ENCODE measurements around the gene RAPGEF1. TPM values are rescaled to one million over a fixed set of nuclear protein-coding genes. Genes with fewer than 3 reads are reported as not detected.
"Not testable (repeated sequence)": the region's sequence is repeated elsewhere in the genome, so short reads cannot be mapped to it uniquely, and the experiment has no call there.

Gene RAPGEF1
- total RNA-seq, 1 experiment from 2014 or later: 9.7 TPM

DNA sequence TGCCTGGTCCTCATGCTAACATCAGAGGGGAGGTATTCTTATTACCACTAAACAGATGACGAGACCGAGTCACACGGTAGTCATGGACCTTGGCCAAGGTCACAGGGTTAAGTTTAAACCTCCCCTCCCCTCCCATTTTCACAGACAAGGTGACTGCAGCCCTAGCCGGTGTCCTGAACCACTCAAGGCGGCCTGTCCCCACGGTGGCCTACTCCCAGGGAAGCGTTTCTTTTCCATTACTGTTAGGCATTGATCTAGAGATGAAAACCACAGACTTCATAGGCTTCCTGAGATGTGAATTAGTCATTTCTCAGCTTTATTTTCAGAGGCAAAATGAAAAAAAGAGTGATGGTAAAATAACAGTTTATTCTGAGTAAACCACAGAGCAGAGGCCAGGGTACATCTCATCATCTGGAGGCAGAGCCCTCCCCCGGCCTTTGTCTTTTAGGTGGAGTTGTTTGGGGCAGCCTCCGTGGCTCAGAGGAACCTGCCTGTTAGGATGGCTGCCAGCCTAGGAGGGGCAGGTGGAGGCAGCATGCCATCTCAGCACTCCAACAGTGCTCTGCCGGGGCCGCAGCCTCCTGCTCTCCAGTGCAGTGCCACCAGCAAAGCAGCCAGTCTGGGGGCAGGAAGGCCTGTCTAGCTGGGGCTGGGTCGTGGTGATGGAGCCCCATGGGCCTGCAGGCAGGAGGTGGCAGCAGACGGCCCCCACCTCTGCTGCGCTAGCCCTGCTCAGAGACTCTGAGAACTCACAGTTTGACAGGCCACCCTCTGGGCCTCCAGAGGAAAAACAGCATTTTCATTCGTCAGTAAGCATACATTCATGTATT lies 71.2 kb downstream of the RAPGEF1 start:
- peak; percentile 73 for DNase-seq (ENCODE audit: low spot score)

DNA sequence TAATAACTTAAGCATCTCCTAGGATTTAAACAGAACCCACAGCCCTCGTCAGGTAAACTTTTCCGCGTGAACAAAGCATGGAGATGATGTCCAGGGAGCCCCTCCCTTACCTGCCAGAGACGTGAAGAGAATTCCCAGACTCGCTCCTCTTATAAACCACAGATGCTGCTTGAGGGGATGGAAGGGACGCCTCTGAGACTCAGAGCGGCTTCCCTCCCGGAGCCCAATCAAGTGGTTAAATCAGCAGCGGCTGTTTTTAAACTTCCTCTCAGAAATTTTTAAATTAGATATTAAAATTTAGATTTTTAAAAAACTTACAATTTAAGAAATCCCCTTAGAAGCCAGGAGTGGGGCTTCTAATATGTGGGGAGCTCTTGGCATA lies 71.8 kb downstream of the RAPGEF1 start:
- no peak for DNase-seq (ENCODE audit: low spot score)

DNA sequence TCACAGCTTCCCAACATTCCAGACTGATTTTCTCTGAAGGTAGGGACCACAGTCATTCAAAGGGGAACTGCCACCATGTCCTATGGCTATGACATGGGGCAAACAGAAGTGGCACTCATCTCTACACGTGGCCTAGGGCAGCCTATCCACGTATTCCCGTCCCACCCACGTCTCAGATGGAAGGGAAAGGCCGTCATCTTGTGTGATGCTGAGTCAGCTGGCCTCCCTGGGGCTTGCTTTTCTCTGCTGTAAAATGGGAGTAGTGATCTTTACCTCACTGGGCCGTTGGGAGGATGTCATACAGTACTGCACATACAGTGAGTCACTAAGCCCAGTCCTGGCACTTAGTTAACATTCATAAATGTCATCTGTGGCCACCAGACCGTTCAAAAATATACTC lies 72.3 kb downstream of the RAPGEF1 start:
- no peak for DNase-seq (ENCODE audit: low spot score)

DNA sequence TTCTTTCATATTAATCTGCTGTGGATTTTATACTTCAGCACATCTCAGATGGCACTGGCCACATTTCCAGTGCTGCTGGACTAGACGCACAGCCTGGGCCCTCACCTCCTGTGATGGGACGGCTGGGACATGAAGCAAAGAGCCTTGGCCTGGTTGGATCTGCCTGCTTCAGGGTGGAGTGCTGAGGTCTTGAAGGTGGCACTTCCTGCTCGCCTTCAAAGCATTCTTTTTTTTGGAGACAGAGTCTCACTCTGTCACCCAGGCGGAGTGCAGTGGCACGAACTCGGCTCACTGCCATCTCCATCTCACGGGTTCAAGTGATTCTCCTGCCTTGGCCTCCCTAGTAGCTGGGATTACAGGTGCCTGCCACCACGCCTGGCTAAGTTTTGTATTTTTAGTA lies 73.1 kb downstream of the RAPGEF1 start:
- no peak for DNase-seq (ENCODE audit: low spot score)

DNA sequence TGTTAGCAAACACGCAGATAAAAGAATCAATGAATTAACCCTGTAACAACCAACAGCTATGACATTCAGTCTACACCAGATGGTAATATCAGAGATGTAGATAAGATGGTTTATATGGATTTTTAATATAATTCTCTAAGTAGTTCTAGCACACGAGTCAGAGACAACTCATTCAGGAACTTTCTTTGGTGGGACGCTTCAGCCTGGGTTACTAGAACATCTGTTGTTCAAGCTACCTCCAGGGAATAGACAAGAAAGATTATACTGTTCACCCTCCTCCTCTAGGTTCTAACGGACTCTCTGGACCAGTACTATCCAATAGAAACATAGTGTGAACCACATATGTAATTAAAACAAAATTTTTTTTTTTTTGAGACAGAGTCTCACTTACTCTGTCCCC lies 73.8 kb downstream of the RAPGEF1 start:
- DNase-seq (ENCODE audit: low spot score): no peak

DNA sequence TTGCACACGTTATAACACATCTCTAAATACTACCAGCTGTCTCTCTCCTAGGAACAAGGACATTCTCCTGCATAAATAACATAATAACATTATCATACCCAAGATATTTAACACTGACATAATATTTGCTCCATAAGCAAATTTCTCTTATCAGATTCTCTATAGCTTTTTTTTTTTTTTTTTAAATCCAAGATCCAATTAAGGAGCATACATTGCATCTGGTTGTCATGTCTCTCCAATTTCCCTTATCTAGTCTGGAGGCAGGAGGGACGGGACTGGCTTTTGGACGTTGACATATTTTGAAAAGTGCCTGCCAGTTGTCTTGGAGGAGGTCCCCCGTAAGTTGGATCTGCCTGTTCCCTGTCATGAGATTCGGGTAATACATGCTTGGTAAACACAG lies 76.6 kb downstream of the RAPGEF1 start:
- DNase-seq (ENCODE audit: low spot score): no peak

DNA sequence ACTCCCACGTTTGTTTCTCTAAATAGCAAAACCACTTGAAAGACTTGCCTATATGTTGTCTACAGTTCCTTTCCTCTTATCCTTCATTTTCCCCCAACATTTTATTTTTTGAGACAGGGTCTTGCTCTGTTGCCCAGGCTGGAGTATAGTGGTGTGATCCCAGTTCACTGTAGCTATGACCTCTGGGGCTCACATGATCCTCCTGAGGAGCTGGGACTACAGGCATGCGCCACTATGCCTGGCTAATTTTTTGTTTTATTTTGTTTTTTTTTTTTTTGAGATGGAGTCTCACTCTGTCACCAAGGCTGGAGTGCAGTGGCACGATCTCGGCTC lies 77.6 kb downstream of the RAPGEF1 start:
- not testable (repeated sequence) for DNase-seq (ENCODE audit: low spot score)

DNA sequence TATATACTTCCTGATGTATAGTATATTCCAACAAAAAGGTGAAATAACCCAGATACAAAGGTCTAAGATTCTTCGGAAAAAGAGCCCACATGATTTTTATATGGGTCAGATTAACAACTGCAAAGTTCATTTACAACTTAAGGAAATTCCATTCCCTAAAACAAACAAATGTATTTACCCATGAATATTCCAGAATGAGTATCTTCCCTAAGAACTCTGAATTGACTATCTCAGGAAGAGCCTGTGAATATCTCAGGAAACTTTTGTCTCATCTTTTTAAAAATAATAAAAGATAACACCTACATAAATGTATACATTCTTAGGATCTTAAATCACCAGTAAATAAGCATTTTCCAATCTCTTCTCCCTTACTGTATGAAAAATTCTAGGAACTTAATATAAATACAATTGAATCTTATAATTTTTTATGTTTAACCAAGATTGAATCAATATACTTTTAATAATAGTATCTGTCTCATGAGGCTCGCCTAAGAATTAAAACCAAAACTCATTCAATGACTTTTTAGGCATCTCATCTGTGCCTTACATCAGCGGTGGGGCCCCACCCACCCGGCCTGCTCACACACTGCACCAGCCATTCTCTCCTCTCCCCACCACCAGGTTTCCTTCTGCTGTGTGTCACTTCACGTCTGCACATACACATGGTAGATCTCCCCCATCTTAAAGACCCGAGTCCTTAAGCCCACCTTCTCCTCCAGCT lies 78.1 kb downstream of the RAPGEF1 start:
- no peak for DNase-seq (ENCODE audit: low spot score)

DNA sequence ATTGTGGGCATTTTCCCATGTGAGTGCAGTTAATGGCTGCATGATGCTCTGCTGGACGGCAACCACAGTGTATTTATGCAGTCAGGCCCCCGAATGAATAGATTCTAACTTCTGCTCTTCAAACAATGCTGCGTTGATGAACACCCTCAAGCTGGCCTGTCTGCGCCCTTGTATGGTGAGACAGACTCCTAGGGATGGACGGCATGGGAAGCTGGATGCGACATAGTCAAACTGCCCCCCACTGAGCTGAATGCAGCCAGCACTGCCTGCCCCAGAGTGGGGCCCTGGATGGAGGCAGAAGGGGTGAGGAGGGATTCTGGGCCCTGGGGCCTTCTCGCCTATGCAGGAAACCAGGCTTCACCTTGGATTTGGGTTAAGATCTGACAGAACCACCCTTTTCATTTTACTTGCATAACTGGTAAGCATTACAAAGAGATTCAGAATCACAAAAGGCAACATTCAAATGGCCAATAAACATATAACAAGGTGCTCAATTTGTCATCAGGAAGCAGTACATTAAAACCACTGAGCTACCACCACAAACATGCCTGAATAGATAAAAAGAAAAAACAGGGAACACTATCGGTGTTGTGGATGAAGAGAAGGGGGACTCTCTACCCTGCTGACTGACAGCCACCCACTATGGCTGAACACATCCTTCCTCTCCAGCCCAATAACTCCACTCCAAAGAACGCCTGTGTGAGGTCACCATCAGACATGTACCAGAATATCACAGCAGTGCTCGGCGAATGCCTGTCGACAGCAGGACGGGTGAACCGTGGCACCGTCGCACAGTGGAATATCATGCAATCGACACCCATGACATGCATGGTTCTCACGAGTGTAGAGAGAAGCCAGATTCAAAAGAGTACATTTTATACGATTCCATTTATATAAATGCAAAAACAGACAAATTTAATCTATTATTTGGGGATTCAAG lies 79.1 kb downstream of the RAPGEF1 start:
- DNase-seq (ENCODE audit: low spot score): no peak

DNA sequence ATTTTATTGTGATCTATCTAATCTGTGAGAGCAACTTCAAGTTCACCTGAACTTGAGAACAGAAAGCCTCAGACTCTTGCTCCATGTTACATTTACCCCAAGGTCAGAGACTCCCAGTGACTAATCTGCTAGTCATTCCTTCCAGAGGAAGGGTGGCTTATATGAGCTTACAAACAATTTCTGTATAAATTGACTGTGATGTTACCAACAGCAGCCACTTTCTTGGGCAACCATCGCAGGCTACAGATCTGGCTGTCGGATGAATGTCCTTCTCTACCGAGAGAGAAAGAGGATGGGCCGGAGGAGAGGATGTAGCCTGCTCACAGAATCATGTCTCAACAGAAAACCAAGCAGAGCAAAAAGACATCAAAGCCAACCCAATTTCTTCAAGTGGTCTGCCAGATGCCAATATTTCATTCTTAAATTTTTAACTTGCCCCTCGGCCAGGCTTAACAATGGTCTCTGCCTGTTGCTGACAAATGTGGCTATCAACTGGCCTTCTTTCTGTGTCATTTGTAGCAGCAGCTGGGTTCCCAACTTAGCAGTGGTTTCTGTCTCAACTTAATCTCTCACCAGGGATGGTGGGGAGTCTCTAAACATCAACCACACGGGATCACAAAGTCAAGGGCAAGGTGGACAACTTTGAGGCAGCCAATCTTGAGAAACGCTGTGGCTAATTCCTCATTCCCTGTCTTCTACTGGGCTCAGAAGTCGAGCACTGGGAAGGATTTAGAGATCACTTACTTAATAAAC lies 81.3 kb downstream of the RAPGEF1 start:
- peak; percentile 77 for DNase-seq (ENCODE audit: low spot score)

DNA sequence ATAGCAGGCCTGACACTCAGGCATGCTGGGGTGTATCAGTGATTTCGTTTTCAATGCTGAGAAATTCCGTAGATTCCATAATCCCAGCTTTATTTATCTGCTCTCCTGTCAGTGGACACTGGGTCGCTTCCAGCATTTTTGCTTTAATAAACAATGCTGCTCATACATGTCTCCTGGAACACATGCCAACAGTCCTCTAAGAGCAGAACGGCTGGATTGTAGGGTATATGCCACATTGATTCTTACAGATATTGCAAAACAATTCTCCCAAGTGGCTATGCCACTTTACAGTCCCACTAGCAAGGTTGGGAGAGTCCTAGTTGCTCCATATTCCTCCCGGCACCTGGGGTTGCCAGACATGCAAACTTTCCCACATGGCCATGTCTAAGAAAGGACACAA lies 81.9 kb downstream of the RAPGEF1 start:
- peak; percentile 26 for DNase-seq (ENCODE audit: low spot score)

DNA sequence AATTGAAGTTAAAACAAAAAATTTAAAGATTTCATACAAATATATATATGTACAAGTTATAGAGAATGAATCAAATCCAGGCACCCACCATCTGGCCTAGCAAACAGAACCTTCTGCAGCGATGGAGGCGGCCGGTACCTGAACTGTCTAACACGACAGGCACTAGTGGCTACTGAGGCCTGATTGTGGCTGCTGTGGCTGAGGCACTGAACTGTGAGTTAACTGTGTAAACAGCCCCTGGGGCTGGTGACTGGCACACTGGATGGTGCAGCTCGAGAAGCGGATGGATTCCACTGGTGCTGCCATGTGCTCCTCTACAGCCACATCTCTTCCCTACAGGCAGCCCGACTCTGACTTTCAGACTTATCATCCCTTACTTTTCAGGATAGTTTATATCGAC lies 82.4 kb downstream of the RAPGEF1 start:
- peak; percentile 21 for DNase-seq (ENCODE audit: low spot score)

DNA sequence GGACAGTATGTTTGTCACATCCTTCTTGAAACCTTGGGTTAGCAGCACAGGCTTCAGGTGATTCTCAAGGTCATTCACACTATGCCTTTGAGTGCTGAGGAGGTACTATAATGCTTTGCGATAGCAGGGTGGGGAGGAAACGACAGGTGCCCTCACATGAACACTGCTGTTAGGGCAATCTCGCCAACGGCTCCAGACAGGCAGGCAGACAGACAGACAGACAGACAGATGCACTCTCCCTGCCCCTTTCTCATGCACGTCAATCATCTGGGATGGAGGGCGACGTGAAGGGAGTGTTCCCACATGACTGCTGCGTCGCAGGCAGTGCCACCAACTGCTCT lies 82.9 kb downstream of the RAPGEF1 start:
- DNase-seq (ENCODE audit: low spot score): no peak

DNA sequence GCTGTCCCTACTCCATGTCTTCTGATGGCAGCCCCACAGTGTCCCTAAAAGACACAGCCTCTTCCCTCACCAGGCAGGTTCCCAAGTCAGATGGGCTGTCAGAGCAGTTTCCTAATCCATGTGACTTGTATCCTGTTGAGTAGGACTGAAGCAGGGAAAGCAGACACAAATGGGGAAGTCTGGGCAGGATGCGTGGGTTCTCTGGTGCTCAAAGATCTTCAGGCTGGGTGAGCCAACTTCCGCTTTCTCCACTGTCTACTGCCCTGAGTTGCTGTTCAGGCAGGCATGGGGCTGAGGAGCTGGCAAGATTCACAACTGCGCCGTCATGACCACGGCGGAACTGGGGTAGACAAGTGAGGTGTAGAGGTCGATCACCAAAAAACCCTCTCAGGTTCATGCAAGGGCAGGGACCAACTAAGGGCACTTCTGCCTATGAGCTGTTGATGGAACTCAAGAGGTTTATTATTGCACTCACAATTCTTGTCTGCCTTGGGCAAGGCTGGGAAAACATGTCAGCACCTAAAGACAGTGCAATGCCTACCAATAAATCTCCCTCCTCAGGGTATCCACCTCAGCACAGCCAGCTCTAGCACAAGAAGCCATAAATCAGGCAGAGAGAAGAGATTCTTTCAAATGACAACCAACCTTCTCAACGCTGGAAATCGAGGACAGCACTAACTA lies 83.4 kb downstream of the RAPGEF1 start:
- DNase-seq (ENCODE audit: low spot score): no peak

DNA sequence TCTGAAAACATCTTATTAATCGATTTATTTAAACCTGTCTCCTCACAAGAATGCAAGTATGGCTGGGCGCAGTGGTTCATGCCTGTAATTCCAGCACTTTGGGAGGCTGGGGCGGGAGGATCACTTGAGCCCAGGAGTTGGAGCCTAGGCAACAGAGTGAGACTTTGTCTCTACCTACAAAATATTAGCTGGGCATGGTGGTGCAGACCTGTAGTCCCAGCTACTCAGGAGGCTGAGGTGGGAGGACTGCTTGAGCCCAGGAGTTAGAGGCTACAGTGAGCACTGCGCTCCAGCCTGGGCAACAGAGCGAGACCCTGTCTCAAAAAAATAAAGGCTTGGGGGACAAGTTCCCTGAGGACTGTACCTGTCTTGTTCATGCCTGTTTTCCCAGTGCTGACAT lies 85.5 kb downstream of the RAPGEF1 start:
- not testable (repeated sequence) for DNase-seq (ENCODE audit: low spot score)

DNA sequence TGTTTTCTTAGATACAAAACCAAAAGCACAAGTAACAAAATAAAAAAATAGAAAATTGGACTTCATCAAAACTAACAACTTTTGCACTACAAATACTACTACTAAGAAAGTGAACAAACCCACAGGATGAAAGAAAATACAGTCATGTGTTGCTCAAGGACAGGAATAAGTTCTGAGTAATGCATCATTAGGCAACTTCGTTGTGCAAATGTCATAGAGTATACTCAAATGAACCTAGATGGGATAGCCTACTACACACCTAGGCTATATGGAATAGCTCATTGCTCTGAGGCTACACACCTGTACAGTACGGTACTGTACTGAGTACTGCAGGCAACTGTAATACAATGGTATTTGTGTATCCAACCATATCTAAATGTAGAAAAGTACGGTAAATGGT lies 88.3 kb downstream of the RAPGEF1 start:
- no peak for DNase-seq (ENCODE audit: low spot score)

DNA sequence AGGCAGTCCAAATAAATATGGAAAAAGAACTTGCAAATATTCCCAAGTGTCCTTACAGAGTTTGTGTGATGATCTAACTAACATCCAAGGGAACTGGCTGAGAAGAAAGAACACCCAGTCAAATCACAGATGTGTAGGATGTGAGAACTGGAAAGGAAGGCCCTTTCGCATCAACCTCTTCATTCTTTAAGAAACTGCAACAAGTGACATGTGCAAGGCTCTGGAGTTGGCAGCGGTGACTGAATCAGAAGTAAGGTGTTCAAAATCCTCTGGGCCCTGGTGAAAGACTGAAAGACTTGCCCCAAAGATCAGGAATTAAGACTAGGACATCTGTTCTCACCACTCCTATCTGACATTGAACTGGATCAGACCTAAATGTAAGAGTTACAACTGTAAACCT lies 88.7 kb downstream of the RAPGEF1 start:
- DNase-seq (ENCODE audit: low spot score): no peak

DNA sequence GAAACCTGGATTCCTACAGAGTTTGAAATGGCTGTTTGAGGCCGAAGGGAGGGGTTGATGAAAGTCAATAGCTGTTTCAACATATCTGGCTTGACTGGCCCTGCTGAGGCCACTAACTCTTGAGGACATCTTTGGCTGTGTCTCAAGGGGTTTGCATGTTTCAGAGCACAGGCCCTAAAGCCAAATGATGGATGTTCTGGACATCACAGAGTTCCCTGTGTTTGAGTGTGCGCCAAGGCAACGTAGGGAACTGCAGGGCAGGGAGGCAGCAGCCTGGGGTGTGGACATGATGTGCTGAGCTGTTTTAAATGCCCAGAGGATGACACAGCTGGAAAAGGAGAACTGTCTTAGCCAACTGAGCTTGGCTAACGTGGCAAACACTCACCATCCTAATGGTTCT lies 89.6 kb downstream of the RAPGEF1 start:
- DNase-seq (ENCODE audit: low spot score): no peak

DNA sequence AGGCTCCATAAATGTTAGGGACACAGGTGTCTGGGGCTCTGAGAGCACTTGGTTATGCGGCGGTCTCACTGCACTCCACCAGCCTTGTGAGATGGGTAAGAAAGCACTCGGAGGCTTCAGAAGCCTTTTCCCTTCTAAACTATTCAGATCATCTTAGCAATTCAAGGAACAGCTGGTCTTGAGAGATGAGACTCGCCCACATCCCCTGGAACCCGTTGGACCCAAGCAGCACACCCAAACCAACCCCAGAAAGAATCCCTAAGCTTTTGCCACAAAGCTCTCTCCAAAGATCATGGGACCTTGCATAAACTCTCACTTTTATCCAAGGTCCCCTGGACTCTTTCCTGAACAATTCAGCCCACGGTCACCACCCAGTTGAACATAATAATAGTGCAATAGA lies 90.2 kb downstream of the RAPGEF1 start:
- no peak for DNase-seq (ENCODE audit: low spot score)

DNA sequence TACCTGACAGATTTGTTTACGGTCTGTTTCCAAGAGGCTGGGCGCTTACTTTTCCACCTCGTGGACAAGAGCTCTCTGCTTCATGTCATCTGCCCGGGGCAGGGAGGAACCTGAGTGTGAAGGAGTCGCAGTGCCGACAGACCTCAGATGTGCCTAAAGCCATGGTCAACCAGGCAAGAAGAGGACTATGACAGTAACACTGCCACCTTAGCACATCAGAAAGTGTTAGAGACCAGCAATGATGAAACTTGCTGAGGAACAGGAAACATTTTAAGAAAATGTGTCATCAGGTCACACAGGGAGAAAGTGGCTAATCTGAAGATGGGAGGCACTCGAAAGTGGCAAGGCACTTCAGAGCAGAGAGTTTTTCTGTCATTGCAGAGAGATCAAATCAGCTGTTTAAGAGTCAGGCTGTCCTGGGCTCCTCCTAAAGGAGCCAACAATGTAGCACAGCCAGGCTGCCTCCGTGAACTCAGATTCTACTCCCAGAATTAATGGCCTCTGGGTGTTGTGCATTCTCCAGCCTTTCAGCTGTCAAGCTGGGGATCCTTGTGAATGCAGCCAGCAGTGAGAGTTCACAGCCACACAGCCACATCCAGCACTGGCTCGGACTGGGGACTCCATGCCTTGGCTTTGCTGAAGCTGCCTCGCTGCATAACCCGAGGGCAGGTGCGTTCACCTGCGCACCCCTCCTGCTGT lies 94.6 kb downstream of the RAPGEF1 start:
- no peak for DNase-seq (ENCODE audit: low spot score)

Measured in H4 (cell line).